ENCODE results near the gene SNF8. TPM values are rescaled to one million over a fixed set of nuclear protein-coding genes. Genes with fewer than 3 reads are reported as not detected.

The SNF8 gene
- total and polyA plus RNA-seq, 9 of the 15 experiments (the other 6 are each of a cell fraction or from before 2014, with no cell fraction given) = 6.9 to 149 (median 117) TPM

- TF ChIP-seq RERE (CRISPR knock-in tag; IDR thresholded peaks at IDR 0.05; ENCODE audit: borderline replicate concordance) (no peak), ARHGAP35 (IDR thresholded peaks at IDR 0.05; ENCODE audit: partially characterized antibody) (no peak), SREBF2 (CRISPR knock-in tag; IDR thresholded peaks at IDR 0.05) (no peak), SMAD2 (IDR thresholded peaks at IDR 0.05; ENCODE audit: low read depth, low read length) (no peak), TCF15 (CRISPR knock-in tag; IDR thresholded peaks at IDR 0.05) (no peak), FOXK1 (CRISPR knock-in tag; IDR thresholded peaks at IDR 0.05; ENCODE audit: borderline replicate concordance) (no peak), PML (IDR thresholded peaks at IDR 0.05; ENCODE audit: low read length) (no peak), ZNF764 (CRISPR knock-in tag; IDR thresholded peaks at IDR 0.05; ENCODE audit: low read depth) (no peak), ZNF239 (CRISPR knock-in tag; IDR thresholded peaks at IDR 0.05) (no peak), CBX1 (IDR thresholded peaks at IDR 0.05; ENCODE audit: low read depth) (no peak), SUPT5H (IDR thresholded peaks at IDR 0.05) (peak; percentile 47; the same call in 1 of the 2 replicates), SIN3A (IDR thresholded peaks at IDR 0.05; ENCODE audit: borderline replicate concordance in 2 of 2, control insufficient read depth in 1 of 2, low read depth in 2 of 2, low read length in 2 of 2) (no peak), NFYB (IDR thresholded peaks at IDR 0.05; ENCODE audit: extremely low read depth, insufficient read length) (no peak), RNF219 (CRISPR knock-in tag; IDR thresholded peaks at IDR 0.05) (no peak), THAP12 (CRISPR knock-in tag; IDR thresholded peaks at IDR 0.05) (no peak), CREB5 (CRISPR knock-in tag; IDR thresholded peaks at IDR 0.05) (no peak)
Observed at GRCh38 chr17:48990882-48991357, 46.3 kb upstream of the SNF8 start (continued).
